HG03135 (cell line): ENCODE results near the gene LATS2.
"Not testable (repeated sequence)": the region's sequence is repeated elsewhere in the genome, so short reads cannot be mapped to it uniquely, and the experiment has no call there.

Source experiments
- ATAC-seq: cut with Tn5 transposase; IDR thresholded peaks from one replicate; pipeline ENCODE4 v1.9.1; 2021; ENCODE audit warnings: mild to moderate bottlenecking, moderate library complexity; ENCODE audit not compliant: unreplicated experiment

LATS2 gene

GRCh38 chr13:20969182-20969581, 92.2 kb downstream of the LATS2 start:
- ATAC-seq = no peak

GRCh38 chr13:20968745-20969144, 92.6 kb downstream of the LATS2 start:
- ATAC-seq = no peak

GRCh38 chr13:20967340-20967739, 94.0 kb downstream of the LATS2 start:
- no peak for ATAC-seq

GRCh38 chr13:20964904-20965303, 96.5 kb downstream of the LATS2 start:
- ATAC-seq = no peak

GRCh38 chr13:20961663-20962062, 99.7 kb downstream of the LATS2 start:
- not testable (repeated sequence) for ATAC-seq

- no peak for ATAC-seq
These were observed 100.6 kb downstream of the LATS2 start for GRCh38 chr13:20960663-20961309.

- not testable (repeated sequence) for ATAC-seq
These were observed 104.3 kb downstream of the LATS2 start for GRCh38 chr13:20957049-20957620.

GRCh38 chr13:20955496-20955895, 105.9 kb downstream of the LATS2 start:
- no peak for ATAC-seq

GRCh38 chr13:20953245-20953931, 108.0 kb downstream of the LATS2 start:
- ATAC-seq = no peak

- no peak for ATAC-seq
These were observed 108.5 kb downstream of the LATS2 start for GRCh38 chr13:20952838-20953237.

- ATAC-seq = not testable (repeated sequence)
These were observed 113.4 kb downstream of the LATS2 start for GRCh38 chr13:20948001-20948400.

- ATAC-seq = no peak
These were observed 115.4 kb downstream of the LATS2 start for GRCh38 chr13:20945952-20946383.

- ATAC-seq = no peak
These were observed 118.3 kb downstream of the LATS2 start for GRCh38 chr13:20942938-20943559.

GRCh38 chr13:20940511-20940910, 120.9 kb downstream of the LATS2 start:
- ATAC-seq = not testable (repeated sequence)

GRCh38 chr13:20940083-20940482, 121.3 kb downstream of the LATS2 start:
- ATAC-seq = no peak

GRCh38 chr13:20939662-20940061, 121.7 kb downstream of the LATS2 start:
- no peak for ATAC-seq

GRCh38 chr13:20938302-20938701, 123.1 kb downstream of the LATS2 start:
- no peak for ATAC-seq

- ATAC-seq = no peak
These were observed 133.7 kb downstream of the LATS2 start for GRCh38 chr13:20927596-20928257.

- not testable (repeated sequence) for ATAC-seq
These were observed 136.0 kb downstream of the LATS2 start for GRCh38 chr13:20925395-20925790.

GRCh38 chr13:20924758-20925394, 136.5 kb downstream of the LATS2 start:
- ATAC-seq = no peak

- ATAC-seq = no peak
These were observed 138.1 kb downstream of the LATS2 start for GRCh38 chr13:20923272-20923671.
